Left lung (tissue), 10 donors: ENCODE results near the gene ADGRE3. TPM values are rescaled to one million over a fixed set of nuclear protein-coding genes. Genes with fewer than 3 reads are reported as not detected.

ENCODE experiments used
- ATAC-seq: fragments of 200-7000 bp; cut with Tn5 transposase; one replicate; pipeline ENCODE4 v1.9.1; 2020; ENCODE audit warnings: moderate library complexity
- DNase-seq, 4 donors: peaks; one replicate each; pipeline ENCODE4 v3.0.0-alpha.2; 2013 to 2020
- H3K27ac ChIP-seq, 2 donors: fragments of 200-600 bp; sonication (generic) in 1 of 2; one replicate each; pipeline versions ENCODE4 v1.5.0 to v1.8.0; 2020 to 2021
- H3K27me3 ChIP-seq, 2 donors: fragments of 200-600 bp; sonication (generic) in 1 of 2; one replicate each; pipeline versions ENCODE4 v1.5.0 to v1.8.0; 2020 to 2021
- H3K36me3 ChIP-seq, 2 donors: fragments of 200-600 bp; sonication (generic) in 1 of 2; one replicate each; pipeline versions ENCODE4 v1.5.0 to v1.8.0; 2020 to 2021
- H3K4me1 ChIP-seq, 2 donors: fragments of 200-600 bp; one replicate each; pipeline ENCODE4 v1.8.0; 2021
- H3K4me3 ChIP-seq, 2 donors: fragments of 200-600 bp; sonication (generic) in 1 of 2; one replicate each; pipeline versions ENCODE4 v1.5.0 to v1.8.0; 2020 to 2021; ENCODE audit warnings: mild to moderate bottlenecking in 1 of 2
- H3K9me3 ChIP-seq, 2 donors: fragments of 200-600 bp; sonication (generic) in 1 of 2; one replicate each; pipeline versions ENCODE4 v1.5.0 to v1.8.0; 2020 to 2021
- CTCF ChIP-seq, 2 donors: fragments of 200-600 bp; sonication (generic) in 1 of 2; IDR thresholded peaks; one replicate each; pipeline versions ENCODE4 v1.5.0 to v1.8.0; 2021; ENCODE audit warnings: antibody characterized with exemption in 2 of 2
- intact Hi-C, 2 donors: fragments of 100-400 bp; cut with DNase I; formaldehyde crosslinking; loops; one replicate each; pipeline versions ENCODE4 v1.11.2 to v1.14.2; 2022
- polyA plus RNA-seq, 6 donors: library from polyadenylated mRNA; unstranded; fragments of 120-200 nt; gene quantifications; one replicate each; pipeline ENCODE4 v1.2.1, GENCODE V29; 2013; ENCODE audit not compliant: insufficient read length in 6 of 6
- total RNA-seq, 2 donors: library from RNA; stranded (reverse); fragmentation: NEBNext Ultra II Directional; extraction: Animal tissue kit (Norgen Biotek cat#: 25700); gene quantifications; one replicate each; pipeline ENCODE4 v1.2.1, GENCODE V29; 2021
- donor health status: DM: no; HTN: yes; CAD: no.
- donor health status: DM: no; HTN: no; CAD: no.

ADGRE3 gene
- total and polyA plus RNA-seq, 8 donors, result 0.13 to 0.84 (median 0.20) TPM; not detected in 2

- Histone ChIP-seq H3K4me1 (peaks cover 6 to 16% of the 10 kb centered on the region in 2 donors), H3K9me3 (no peaks in the 10 kb centered on the region), H3K27me3 (no peaks in the 10 kb centered on the region), H3K36me3 (peaks cover 0 to 67% of the 10 kb centered on the region in 2 donors), H3K4me3 (no peak overlapping the region), H3K27ac (no peak overlapping the region)
- DNase-seq (no peak), ATAC-seq (no peak)
- intact Hi-C loops, result loop anchor here in 1 of 2 donors (10.0 kb wide), 1 partner anchor 120 kb away; the partner anchor contains the start of gene NDUFB7
- TF ChIP-seq CTCF (IDR thresholded peaks at IDR 0.05), result no peak
Measured at GRCh38 chr19:14694641-14695266, 20.1 kb upstream of the ADGRE3 start.

GRCh38 chr19:14689598-14690503 is 15.2 kb upstream of the ADGRE3 start, which contains the start of gene ZNF333:
Gene ZNF333 (plus strand): TSS chr19:14690048. CDS start chr19:14693492, 3,444 bp downstream.
- intact Hi-C loops, result loop anchor here in 1 of 2 donors (10.0 kb wide), 1 partner anchor 115 kb away; the partner anchor contains the start of gene NDUFB7

GRCh38 chr19:14686411-14686810 is 11.8 kb upstream of the ADGRE3 start:
- Histone ChIP-seq H3K27me3 (no peaks in the 10 kb centered on the region), H3K4me3 (no peak overlapping the region), H3K9me3 (no peaks in the 10 kb centered on the region), H3K4me1 (peaks cover 6 to 42% of the 10 kb centered on the region in 2 donors), H3K36me3 (no peaks in the 10 kb centered on the region), H3K27ac (no peak overlapping the region)
- ATAC-seq, result no peak
- intact Hi-C loops, result no loop called here
- DNase-seq, result no peak
- TF ChIP-seq CTCF (IDR thresholded peaks at IDR 0.05), result peak in 1 of 2 donors; percentile 21

More at GRCh38 chr19:14689598-14690503, 15.2 kb upstream of the ADGRE3 start, which contains the start of gene ZNF333:
- no peaks in the 10 kb centered on the region for H3K27me3 ChIP-seq
- peaks cover 6 to 35% of the 10 kb centered on the region in 2 donors for H3K4me1 ChIP-seq
- peaks cover 0 to 18% of the 10 kb centered on the region in 2 donors for H3K36me3 ChIP-seq
- H3K27ac ChIP-seq, result peak within 1 kb of the TSS; percentile 97 to 98
- ATAC-seq, result peak; percentile 99
- no peak for TF ChIP-seq CTCF (IDR thresholded peaks at IDR 0.05)
- peak; percentile 80 to 99 (median 94) for DNase-seq
- no peaks in the 10 kb centered on the region for H3K9me3 ChIP-seq
- peak within 1 kb of the TSS; percentile 81 to 90 for H3K4me3 ChIP-seq

- intact Hi-C loops, result no loop called here
- no peak for TF ChIP-seq CTCF (IDR thresholded peaks at IDR 0.05)
- DNase-seq, result peak in 1 of 4 donors; percentile 33
Measured at GRCh38 chr19:14683439-14683838, 8.8 kb upstream of the ADGRE3 start.

More at GRCh38 chr19:14683439-14683838, 8.8 kb upstream of the ADGRE3 start:
- H3K27me3 ChIP-seq, result no peaks in the 10 kb centered on the region
- ATAC-seq, result peak; percentile 53
- peak overlapping the region in 1 of 2 donors; percentile 69 for H3K27ac ChIP-seq
- no peak overlapping the region for H3K4me3 ChIP-seq
- no peaks in the 10 kb centered on the region for H3K36me3 ChIP-seq
- H3K9me3 ChIP-seq, result no peaks in the 10 kb centered on the region
- H3K4me1 ChIP-seq, result peaks cover 0 to 25% of the 10 kb centered on the region in 2 donors
